ENCODE results near the gene LRPPRC. TPM values are rescaled to one million over a fixed set of nuclear protein-coding genes. Genes with fewer than 3 reads are reported as not detected.
"Not testable (repeated sequence)": the region's sequence is repeated elsewhere in the genome, so short reads cannot be mapped to it uniquely, and the experiment has no call there.

LRPPRC gene
- polyA plus RNA-seq (ENCODE audit: insufficient read length in 4 of 4), result 100 to 1,000 TPM in 3 of 4 donors, 10 to 100 TPM in 1; 80.2 to 124 (median 118) TPM

DNA sequence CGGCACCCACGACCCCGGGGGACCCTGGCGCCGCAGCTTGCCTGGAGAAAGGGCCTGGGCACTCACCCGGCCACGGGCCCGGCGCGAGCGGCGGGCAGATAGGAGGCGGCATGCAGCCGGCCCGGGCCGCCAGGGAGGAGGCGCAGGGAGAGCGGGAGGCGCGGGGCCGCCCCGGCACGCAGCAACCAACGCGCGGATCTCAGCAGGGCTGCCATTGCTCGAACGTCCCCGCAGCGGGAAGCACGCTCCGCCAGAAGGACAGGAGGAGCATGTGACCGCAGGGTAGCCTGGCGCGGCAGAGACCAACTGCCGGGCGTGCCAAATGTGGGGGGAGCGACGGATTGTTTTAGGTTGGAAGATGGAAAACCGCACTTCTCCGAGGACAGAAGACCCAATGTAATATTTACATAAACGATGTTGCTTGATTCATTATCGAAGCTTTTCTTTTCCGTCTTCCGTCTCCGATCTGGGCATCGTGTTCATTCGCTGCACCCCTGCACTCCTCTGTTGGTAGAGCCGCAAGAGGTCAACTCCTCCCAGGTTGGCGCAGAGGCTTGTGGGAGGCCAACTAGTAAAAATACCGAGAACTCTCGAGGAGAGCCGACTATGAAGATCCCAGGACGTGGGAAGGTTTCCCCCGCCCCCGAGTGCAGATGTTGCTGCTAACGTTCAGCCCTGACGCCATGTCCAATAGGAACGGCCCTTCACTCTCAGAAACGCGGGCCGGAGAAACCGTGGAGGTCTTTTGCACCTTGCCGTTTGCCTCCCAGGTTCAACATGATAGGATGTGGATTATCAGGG, at the start of gene LRPPRC:
LRPPRC (minus strand) TSS at position 257 of the 801 bp plus-strand sequence; CDS start at position 215, 42 bp downstream.
- DNase-seq (ENCODE audit: low read depth in 4 of 4, low spot score in 3 of 4), result peak; percentile 88 to 93 (median 92)

- no peak for DNase-seq (ENCODE audit: low read depth in 4 of 4, low spot score in 3 of 4)
Observed at GRCh38 chr2:44045061-44045460, 49.3 kb upstream of the LRPPRC start.

- DNase-seq (ENCODE audit: low read depth in 4 of 4, low spot score in 3 of 4), result peak; percentile 31 to 55 (median 48)
Observed at GRCh38 chr2:44044281-44044720, 48.5 kb upstream of the LRPPRC start.

GRCh38 chr2:44040365-44040764, 44.6 kb upstream of the LRPPRC start:
- no peak for DNase-seq (ENCODE audit: low read depth in 4 of 4, low spot score in 3 of 4)

DNA sequence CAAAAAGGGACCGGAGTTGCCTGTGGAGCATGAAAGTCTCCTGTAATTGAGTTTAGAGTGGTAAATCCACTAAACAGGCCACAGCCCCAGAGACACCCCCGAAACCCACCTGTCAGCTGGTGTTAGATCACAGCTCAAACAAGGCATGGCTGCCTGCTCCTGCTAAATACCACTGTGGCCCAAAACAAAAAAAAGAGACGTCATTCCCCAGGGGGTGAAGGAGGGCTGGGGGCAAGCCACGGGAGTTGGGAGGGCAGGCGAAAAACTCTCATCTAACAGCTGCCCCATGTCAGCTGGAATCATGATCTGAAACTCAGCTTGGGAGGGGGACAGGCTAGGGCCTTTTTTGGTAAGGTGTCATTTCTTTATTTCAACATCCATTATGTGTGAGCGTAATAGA, 42.5 kb upstream of the LRPPRC start:
- no peak for DNase-seq (ENCODE audit: low read depth in 4 of 4, low spot score in 3 of 4)

DNA sequence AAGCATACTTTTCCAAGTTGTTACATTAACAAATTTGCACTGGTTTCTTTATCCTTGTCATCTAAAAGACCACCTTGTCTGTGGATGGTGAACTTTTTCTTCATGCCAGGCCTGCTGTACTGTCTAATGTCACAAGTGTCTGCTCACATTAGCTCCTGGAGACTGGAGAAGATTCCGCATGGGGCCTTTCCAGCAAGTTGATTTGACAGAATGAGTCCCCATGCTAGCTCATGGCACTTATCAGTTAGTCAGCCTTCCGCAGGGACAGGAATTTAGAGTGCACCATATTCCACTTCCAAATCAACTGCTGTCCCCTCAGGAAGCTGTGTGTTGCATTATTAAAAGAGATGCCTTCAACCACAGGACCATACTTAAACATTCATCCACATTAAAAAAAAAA, 41.4 kb upstream of the LRPPRC start:
- DNase-seq (ENCODE audit: low read depth in 4 of 4, low spot score in 3 of 4), result no peak

DNA sequence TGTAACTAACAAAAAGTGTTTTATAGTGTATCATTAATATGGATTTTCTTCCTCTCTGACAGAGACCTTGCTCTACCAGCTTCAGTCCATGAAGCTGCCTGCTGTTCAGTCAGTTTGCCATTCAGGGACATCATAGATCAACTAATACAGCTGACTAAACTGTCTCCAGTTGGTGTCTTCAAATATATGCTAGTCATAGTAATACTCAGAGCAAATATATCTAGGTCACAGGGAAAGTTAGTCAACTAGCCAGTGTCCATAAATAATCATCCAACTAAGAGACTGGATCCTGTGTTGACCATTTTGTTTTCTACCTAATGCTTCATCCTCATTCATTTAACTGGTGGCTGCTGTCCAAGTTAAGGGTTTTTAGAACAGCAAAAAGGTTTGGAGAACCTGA, 38.2 kb upstream of the LRPPRC start:
- no peak for DNase-seq (ENCODE audit: low read depth in 4 of 4, low spot score in 3 of 4)

DNA sequence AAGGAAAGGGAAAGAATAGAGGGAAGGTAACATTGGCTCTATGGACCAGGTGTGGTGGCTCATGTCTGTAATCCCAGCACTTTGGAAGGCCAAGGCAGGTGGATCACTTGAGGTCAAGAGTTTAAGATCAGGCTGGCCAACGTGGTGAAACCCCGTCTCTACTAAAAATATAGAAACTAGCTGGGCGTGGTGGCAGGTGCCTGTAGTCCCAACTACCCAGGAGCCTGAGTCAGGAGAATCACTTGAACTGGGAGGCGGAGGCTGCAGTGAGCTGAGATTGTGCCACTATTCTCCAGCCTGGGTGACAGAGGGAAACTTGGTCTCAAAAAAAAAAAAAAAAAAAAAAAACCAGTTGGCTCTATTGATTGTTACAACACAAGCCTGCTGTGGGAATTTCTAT, 31.3 kb upstream of the LRPPRC start:
- DNase-seq (ENCODE audit: low read depth in 4 of 4, low spot score in 3 of 4), result not testable (repeated sequence)

DNA sequence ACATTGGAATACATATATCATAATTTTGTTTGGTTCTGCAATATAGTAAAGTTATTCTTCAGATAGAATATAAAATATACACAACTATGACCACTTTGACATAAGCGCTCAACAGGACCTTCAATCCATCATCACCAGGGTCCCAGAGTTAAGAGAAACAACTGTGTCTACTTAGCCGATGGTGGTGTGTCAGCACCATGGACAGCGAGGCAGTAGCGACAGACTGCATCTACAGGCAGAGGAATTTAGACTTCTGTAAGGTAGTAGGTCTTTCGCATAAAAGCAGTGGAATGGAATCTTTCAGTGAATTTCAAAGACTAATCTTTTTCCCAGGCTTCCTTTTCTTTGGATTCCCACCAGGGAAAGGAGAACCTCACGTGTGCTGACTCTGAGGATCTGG, 20.5 kb upstream of the LRPPRC start:
- DNase-seq (ENCODE audit: low read depth in 4 of 4, low spot score in 3 of 4), result peak in 3 of 4 donors; percentile 42 to 69 (median 46)

- DNase-seq (ENCODE audit: low read depth in 4 of 4, low spot score in 3 of 4), result no peak
Observed at GRCh38 chr2:44015239-44015638, 19.4 kb upstream of the LRPPRC start.

DNA sequence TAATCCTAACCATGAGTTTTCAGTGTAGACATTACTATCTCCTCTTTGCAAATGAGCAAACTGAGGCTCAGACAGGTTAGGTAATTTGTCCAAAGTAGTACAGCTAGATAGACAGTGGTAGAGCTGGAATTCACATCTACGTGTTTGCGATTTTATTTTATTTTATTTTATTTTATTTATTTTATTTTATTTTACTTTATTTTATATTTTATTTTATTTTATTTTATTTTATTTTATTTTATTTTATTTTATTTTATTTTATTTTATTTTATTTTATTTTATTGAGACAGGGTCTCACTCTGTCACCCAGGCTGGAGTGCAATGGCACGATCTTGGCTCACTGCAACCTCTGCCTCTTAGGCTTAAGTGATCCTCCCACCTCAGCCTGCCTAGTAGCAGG, 17.4 kb upstream of the LRPPRC start:
- DNase-seq (ENCODE audit: low read depth in 4 of 4, low spot score in 3 of 4), result not testable (repeated sequence)

- no peak for DNase-seq (ENCODE audit: low read depth in 4 of 4, low spot score in 3 of 4)
Observed at GRCh38 chr2:44010266-44010665, 14.5 kb upstream of the LRPPRC start.

- no peak for DNase-seq (ENCODE audit: low read depth in 4 of 4, low spot score in 3 of 4)
Observed at GRCh38 chr2:44009136-44009735, 13.4 kb upstream of the LRPPRC start.

- DNase-seq (ENCODE audit: low read depth in 4 of 4, low spot score in 3 of 4), result no peak
Observed at GRCh38 chr2:44005846-44006245, 10.1 kb upstream of the LRPPRC start.

DNA sequence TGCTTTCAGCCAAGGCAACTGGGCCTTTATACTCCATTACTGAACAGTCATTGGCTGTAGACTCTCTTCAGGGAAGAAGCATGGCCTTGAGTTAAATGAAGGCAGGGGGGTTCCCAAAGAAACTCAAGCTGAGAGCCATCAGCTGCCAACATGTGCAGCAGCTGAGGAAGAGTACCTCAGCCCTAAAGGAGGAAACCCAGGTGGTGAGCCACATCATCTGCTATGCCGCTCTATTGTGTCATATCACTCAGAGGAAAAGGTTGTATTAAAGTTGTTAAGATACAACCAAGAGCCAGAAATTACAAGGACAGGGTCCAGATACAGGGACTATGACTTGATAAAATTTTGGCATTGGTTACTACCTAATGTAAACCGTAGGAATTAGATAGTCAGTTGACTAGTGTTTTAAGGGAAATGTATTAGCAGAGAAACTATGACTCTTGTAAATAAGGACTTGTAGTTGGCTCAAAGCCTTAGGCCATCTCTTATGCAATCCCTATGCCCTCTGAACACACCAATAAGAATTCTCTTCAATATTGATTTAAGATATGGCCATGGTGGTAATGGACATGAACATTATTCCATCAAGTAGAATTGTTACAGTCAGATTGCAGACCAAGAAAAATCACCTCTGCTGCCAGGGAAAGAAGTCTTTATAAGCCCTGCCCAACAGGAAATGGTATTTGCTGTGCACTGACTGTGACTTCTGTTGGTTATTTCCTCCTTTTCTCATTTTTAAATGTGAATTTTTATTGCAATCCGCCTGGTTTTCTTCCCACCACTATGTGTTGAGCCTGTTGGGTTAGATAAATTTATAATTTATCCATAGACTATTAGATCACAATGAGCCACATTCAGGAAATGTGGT, 9.2 kb upstream of the LRPPRC start:
- DNase-seq (ENCODE audit: low read depth in 4 of 4, low spot score in 3 of 4), result no peak

GRCh38 chr2:44001716-44002115, 5.9 kb upstream of the LRPPRC start:
- DNase-seq (ENCODE audit: low read depth in 4 of 4, low spot score in 3 of 4), result no peak

DNA sequence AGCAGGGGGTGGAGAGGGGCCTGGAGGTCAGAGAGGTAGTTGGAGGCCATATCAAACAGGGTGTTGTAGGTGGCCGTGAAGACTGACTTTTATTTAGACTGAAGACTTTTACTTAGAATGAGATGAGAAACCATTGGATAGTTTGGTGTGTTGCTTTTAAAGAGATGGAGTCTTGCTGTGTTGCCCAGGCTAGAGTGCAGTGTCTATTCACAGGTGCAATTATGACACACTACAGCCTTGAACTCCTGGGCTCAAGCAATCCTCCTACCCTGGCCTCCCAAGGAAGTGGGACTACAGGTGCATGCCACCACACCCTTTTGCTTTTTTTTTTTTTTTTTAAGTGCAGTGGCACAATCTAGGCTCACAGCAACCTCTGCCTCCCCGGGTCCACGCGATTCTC, 2.5 kb upstream of the LRPPRC start:
- DNase-seq (ENCODE audit: low read depth in 4 of 4, low spot score in 3 of 4), result no peak

DNA sequence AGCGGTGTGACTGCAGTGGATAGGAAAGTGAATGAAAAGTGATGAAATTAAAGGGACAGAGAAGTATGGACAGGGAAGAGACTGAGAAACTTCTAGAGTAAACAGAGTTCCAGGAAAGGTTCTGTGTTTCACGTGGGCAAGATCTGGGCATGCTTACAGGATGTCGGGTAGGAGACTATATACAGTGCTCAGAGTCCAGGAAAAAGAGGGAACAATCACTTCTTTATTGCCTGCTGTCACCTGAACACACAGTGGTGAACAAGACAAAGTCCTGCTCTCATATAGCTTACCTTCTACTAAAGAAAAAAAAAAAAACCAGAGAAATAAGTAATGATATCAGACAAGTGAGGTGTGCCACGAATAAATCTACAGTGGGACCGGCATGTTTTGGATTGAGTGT, 2.4 kb downstream of the LRPPRC start:
- no peak for DNase-seq (ENCODE audit: low read depth in 4 of 4, low spot score in 3 of 4)

- DNase-seq (ENCODE audit: low read depth in 4 of 4, low spot score in 3 of 4), result no peak
Observed at GRCh38 chr2:43989545-43989944, 6.2 kb downstream of the LRPPRC start.

- no peak for DNase-seq (ENCODE audit: low read depth in 4 of 4, low spot score in 3 of 4)
Observed at GRCh38 chr2:43986600-43986999, 9.2 kb downstream of the LRPPRC start.

GRCh38 chr2:43985359-43985758, 10.4 kb downstream of the LRPPRC start:
- DNase-seq (ENCODE audit: low read depth in 4 of 4, low spot score in 3 of 4), result no peak
